HG03521 (cell line): ENCODE results near the gene FYN.

Experiments
- ATAC-seq: cut with Tn5 transposase; IDR thresholded peaks from one replicate; pipeline ENCODE4 v1.9.1; 2021; ENCODE audit warnings: mild to moderate bottlenecking, moderate library complexity; ENCODE audit not compliant: unreplicated experiment

Gene FYN

DNA sequence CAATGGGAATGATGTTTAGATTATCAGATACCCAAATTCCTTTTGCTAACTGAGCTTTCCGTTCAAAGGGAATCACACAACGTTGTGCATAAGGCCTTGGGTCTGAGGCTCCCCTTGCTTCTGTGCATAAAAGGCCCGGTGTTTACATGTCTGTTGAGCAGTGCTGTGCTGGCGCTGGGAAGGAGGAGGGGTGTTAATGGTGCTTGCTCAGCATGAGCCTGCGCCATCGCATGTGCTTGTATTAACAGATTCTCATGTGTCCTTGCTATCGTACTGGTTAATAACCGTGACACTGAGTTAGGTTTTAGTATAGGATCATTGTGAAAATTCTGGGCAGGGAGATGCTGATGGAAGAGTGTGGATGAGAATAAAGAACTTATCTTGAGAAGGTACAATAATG, 205.3 kb downstream of the FYN start:
- no peak for ATAC-seq

DNA sequence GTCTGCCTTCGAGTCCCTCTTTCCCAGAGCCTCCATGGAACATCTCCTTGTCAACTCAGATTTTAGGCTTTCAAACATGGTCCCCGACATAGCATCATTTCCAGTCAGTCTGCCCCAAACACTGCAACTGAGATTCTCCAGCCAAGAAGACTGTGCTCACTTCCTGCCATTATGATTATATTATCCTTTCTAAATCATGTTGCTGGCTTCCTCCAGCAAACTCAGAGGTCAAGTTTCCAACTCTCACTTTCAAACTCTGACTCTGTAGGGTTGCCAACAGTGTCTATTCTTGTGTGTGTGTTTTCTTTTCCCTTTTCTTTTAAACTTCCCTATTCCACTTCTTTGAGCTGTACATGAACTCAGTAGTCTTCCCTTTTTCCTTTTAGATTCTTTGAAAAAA, 206.4 kb downstream of the FYN start:
- no peak for ATAC-seq

DNA sequence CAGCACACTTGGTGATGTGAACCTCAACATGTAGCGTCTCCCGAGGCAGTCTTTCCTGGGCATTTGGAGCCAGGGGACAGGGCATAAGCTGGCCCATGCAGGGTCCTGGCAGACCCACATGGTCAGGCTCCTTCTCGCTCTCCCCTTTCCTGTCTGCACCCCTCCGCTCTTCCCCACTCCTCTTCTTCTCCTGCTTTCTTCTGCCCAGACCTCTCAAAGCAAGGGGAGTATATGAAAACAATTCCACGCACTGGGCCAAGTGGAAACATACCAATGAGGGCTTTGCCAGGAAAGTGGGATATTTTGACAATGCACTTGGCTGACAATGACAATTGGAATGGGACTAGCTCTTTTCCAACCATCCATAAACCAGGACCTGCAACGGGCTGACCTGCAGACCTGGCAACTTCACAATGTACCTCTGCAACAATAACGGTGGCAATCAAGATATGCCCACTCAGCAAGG, 208.7 kb downstream of the FYN start:
- no peak for ATAC-seq

DNA sequence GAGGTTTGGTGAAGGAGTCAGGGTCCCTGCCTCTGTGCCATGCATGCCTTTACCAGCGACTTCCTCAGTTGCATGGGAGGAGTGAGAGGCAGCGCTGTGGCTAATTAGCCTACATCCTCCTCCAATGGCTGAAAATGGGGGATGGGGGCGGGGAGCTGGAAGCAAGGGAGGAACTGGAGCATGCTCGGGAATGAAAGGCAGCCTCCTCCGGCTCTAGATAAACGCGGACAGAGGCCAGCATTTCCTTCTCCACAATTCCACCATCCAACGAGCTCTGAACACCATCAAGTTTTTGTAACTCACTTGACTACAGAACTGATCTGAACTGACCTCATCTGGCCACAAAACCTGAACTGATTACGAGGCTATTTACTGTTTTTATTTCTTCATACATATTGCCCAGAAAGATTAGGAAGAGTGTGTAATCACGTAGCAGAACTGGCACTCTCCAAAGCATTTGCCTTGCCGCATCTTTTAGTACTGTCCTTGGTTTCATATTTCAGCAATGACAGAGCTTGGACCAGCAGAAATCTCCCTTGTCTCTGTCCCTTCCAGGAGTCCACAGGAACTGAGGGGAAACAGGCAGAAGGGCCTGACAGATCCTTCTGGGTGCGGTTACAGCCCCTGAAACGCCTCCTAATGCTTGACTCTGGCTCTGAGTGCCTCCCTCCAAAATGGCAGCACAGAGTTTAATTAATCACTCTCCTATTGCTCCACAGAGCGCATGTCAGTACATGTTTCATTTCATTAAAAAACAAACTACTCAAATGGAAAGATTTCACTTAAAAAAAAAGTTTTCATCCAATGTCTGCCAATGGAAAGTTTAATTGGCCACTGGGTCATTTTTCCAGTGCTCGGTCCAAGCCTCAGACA, 209.3 kb downstream of the FYN start:
- no peak for ATAC-seq

DNA sequence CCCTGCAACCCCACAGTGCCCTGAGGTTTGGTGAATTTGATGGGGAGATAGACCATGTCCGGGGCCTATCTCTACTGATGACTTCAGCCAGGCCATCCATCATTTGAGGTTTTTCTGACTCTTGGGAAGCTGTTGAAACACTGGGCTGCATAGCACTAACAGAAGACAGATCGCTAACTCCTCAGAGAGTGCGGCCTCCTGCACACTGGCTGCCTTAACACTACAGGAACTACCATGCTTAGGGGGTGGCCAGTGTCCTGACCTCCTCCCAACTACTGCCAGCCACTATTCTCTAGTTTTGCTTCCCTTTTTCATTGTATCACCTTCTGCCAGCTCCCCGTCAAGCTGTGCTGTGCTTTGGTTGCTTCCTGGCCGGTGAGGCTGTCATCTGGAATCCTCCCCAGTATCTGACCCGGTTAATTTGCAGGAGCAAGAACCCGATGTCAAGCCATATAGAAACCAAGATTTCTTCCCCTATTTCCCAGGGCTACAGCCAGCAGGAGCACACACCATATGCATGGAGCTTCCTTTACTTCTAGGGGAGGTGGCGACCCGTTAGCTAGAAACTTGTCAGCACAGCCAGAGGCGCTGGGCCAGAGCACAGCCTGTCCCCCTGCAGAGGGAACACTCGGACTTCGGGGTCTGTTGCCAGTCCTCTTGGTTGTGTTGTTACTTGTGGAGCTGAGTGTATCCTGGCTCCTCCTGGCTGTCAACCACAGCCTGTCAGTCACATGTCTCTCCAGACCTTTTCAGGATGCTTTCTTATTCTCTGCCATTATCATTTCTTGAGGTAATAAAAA, 210.3 kb downstream of the FYN start:
- no peak for ATAC-seq

DNA sequence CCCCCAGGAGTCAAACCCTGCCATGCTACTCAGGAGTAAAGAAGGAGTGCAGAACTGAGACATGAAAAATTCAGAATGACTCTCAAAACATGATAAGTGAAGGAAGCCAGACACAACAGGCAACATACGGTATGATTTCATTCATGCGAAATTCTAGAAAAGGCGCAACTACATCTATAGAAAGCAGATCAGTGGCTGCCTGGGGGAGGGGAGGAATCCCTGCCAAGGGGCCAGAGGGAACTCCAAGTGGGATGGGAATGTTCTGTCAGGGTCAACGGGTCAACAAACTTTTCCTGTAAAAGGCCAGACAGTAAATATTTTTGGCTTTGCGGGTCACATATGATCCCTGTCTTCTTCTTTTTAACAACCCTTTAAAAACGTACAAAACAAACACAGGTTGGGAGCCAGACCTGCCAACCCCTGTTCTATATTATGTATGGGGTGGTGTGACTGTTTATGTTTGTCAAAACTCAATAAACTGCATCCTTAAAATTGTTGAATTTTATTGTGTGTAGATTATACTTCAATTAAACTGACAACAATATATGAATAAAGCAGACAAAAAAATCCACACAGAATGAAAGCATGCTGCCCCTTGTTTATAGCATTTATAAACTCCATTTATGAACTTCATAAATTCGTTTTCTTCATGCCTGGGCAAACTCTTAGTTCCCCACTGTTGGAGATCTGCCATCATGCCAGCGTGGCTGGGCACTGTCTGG, 211.0 kb downstream of the FYN start:
- ATAC-seq: no peak

DNA sequence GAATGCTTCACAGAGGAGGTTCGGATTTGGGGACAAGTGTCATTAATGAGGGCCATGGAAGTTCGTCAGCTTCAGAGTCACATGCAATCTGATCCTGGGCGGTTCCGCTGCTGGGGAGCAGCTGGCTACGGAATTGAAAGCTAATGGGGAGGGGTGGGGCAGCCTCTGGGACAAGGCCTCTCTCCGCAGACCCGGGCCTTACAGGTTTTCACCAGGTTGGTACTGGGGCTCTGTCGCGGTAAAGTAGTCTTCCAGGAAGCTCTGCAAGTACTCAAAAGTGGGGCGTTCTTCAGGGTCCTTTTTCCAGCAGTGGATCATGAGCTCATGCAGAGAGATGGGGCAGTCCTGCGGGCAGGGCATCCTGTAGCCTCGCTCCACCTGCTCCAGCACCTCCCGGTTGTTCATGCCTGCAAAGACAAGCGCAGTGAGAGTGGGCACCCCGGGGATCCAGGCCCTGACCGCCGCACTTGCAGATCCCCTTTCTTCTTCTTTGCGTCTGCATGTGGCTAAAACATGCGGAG, 211.7 kb downstream of the FYN start:
- ATAC-seq: no peak

DNA sequence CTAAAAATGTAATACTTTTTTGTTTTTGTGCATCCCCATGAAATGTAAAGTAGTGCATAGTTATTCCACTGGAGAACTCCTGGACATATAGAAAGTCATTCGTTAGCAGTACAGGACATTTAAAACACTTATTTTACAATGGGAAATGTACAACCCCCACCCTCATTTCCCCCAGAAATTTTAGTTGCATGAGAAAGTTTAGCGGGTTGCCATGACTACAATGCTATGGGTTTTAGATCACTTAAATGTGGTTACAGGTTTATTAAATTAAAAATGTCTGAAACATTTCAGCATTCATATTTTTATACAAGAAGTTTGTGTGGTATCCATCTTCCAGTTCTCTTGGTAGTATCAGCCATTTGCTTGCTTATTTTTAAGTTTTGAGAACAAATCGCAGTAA, 212.7 kb downstream of the FYN start:
- no peak for ATAC-seq

DNA sequence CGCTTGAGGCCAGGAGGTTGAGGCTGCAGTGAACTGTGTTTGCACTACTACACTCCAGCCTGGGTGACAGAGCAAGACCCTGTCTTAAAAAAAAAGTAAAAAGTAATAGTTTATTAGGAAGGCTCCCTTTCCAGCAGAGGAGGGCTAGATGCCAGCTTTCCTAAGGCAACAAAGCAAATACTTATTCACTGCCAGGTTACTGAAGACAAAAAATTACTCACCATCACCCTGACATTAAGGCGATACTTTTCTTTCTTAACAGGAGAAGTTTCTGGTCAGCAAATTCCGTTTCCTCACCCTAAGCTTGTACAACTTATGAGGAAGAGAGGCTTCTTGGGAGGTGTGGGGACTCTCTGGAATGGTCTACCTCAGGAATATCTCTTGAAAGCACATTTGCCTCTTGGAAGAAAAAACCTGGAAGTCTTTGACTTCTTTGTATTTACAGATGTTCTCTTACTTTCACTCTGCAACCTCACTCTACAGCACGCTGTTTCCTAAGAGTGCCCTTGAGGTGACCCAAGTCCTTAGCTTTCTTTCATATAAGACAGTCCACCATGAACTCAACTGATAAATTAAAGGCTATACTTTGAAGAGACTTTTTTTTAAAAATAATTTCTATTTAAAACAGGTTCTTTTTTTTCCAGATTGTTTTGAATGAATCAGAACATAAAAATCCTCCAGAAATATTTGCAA, 214.6 kb downstream of the FYN start:
- no peak for ATAC-seq

DNA sequence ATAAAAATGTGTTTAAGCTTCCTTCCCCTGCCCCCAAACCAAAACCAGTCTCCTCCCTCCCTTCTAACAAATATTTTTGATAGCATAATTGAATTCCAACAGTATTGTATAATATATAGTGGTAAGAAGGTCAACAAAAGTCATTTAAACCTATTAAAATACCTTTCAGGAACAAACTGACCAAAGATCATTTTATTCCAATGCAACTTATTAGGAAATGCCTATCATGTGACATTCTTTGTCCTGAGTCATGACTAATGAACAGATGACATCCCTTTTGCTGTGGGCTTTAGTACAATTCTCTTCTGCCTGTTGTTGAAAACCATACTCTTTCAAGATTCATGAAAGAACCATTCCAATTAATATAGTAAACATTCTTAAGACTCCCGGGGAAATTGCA, 216.1 kb downstream of the FYN start:
- no peak for ATAC-seq

DNA sequence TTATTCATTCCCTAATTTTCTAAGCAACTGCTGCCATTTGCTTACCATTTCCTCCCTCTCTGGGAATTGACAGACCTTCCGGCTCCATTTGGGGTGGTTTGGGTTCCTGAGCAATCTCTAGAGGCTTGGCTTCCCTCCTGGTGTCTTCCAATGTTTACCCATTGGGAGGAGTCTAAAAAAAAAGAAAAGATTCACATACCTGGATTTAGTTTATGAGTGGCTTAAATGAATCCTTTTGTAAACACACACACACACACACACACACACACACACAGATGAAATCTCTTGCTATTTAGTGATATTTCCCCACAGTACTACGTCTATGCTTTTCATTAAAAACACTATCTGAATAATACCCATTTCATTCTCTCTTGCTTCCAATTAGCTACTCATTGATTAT, 219.3 kb downstream of the FYN start:
- ATAC-seq: no peak

DNA sequence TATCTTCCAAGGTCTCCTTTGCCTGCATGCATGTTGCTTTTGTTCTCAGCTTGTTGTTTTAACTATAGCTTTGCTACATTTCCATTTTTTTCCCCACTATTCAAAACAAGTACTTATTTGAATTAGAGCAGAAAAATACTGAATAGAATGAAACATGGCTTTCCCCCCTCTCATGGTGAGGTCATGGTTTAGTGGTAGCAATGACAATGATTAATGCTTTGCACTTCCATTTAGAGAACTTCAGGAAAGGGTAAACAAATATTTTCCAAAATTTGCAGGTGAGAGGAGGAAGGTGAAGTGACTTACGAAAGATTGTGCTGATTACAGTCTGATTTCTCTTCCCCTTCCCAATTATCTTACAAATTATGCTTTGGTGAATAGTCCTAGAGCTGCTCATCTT, 219.8 kb downstream of the FYN start:
- ATAC-seq: no peak

DNA sequence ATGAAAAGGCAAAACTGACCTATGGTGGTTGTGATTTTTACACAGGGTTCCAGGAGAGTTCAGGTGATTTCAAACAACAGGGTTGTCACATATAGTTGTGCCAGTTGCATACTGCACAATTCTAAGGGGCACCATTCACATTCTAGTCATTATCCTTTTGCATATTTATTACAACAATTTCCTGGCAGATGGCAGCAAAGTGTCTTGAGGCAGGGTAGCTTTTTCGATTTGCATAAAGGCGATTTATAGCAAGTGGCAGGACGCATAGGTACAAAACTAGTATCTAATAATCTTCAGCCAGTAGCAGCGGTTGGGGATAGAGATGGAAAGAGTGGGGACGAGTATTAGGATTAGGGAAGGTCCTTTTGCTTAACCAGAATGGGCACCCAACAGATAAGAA, 221.1 kb downstream of the FYN start:
- ATAC-seq: no peak

DNA sequence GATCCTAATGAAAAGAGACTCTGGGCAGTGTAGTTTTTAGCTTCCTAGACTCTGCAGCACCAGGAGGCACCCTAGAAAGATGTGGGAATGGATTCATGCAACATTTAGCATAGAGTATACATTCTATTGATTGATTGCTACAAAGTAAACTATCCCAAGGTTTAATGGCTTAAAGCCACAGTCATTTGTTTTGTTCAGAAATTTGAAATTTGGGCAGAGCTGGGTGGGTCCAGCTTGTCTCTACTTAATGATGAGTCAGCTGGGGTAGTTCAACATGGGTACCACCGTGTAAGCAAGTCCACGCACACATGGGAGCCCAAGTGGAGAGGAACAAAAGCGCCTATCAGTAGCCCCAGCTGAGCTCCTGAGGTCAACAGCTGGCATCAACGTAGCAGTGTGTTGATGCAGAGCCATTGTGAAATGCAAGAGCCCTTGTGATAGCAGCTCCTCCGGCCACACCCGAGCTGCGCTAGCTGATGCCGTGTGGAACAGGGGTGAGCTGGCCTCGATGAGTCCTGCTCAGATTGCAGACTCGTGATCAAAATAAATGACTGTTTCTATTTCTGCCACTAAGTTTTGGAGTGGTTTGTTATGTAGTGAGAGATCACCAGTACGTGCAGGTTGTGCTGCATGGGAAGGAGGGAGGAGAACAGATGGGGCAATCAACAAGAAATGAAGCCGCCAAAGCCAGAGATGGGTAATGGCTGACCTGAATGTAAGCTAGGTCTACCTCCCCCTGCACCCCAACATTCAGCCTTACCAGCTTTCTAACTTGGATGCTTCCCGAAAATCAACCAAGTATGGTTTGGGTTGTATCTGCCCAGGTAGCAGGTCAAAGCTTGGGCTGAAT, 221.8 kb downstream of the FYN start:
- no peak for ATAC-seq

DNA sequence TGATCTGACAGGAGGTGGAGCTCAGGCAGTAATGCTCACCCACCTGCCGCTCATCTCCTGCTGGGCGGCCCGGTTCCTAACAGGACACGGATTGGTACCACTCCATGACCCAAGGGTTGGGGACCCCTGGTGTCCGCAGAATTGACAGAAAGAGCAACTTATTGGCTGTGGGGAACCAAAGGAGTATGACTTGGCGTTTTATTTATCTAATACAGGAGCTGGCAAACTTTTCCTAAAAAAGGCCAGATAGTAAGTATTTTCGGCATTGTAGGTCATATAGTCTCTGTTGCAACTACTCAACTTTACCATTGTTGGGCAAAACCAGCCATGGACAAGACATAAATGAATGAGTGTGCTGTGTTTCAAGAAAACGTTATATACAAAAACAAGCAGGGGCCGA, 223.2 kb downstream of the FYN start:
- no peak for ATAC-seq

DNA sequence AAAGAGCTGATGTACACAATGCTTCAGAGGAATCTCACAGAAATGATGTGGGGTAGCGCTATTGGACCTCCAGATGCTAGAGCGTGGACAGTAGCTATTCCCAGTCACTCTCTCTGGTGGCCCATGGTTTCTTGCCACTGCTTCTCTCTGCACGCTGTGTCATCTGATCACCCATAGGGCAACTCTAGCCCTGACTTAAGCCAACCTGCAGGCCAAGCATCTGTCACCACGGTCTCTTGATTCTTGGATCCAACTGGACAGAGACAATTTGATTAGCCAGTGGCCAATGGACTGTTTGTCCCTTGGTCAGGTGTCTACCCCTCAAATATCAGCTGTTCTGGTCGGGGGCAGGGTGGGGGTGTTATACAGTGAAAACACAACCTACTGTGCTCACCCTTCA, 225.2 kb downstream of the FYN start:
- ATAC-seq: no peak

DNA sequence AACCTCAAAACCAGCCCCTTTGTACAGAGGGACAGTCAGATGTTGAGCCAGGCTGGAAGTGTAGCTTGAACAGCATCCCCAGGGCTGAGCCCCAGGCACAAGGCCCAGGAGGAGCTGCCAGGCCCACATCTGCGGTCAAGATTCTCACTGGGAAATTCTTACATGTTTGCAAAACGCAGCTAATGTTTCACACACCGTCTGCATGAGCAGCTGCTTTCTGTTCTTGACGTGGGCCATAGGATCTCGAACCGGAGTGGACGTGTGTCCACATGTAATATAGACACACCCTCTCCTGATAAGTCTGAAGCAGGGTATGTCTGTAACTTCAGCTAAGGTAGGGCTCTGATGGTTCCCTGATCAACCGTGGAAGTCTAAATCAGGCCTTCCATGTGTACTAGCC, 226.3 kb downstream of the FYN start:
- ATAC-seq: no peak

DNA sequence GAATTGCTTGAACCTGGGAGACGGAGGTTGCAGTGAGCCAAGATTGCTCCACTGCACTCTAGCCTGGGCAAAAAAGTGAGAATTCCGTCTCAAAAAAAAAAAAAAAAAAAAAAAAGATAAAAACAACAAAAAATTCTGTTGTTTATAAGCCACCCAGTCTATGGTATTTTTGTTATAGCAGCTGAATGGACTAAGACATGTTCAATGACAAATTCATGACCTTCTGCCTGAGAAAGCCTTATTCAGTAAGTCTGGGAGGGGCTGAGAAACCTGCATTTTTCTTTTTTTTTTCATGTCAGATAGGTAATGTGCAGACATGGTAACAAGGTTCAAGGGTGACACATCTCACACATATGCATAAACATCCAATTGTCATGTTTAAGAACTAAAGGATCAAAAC, 227.2 kb downstream of the FYN start:
- no peak for ATAC-seq

DNA sequence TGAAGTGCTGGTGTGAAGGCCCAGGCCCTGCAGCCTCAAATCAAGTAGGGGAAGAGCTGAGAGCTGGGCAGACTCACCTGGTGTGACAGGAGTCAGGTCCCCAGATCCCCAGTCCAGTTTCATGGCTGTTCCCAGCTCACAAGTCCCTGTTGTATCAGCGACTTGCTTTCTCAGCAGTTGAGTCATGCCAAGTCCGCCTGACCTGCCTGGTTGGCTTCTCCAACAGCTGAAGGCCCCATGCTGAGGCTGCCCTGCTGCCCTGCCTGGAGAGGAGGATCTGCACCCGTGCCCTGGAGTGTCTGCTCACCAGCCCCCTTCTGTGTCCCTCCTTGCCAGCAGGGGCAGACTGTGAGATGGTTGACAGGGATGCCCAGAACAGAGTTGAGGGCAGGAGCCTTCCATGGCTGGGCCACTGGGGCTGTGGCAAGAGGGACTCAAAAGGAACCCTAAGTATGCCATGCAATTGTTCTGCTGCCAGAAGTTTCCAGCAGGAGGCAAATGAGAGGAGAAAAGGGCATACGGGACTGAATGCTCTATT, 228.3 kb downstream of the FYN start:
- no peak for ATAC-seq
